GM18873 (cell line): Measurements from ENCODE around the gene OCEL1.
A peak's percentile ranks its signal among the peaks of the same experiment; 100 is the strongest.
"Not testable (repeated sequence)": the region's sequence is repeated elsewhere in the genome, so short reads cannot be mapped to it uniquely, and the experiment has no call there.

Source experiments
- ATAC-seq: cut with Tn5 transposase; IDR thresholded peaks from one replicate; pipeline ENCODE4 v1.9.1; 2021; ENCODE audit warnings: mild to moderate bottlenecking, moderate library complexity, moderate number of reproducible peaks; ENCODE audit not compliant: unreplicated experiment, low FRiP score

The OCEL1 gene

DNA sequence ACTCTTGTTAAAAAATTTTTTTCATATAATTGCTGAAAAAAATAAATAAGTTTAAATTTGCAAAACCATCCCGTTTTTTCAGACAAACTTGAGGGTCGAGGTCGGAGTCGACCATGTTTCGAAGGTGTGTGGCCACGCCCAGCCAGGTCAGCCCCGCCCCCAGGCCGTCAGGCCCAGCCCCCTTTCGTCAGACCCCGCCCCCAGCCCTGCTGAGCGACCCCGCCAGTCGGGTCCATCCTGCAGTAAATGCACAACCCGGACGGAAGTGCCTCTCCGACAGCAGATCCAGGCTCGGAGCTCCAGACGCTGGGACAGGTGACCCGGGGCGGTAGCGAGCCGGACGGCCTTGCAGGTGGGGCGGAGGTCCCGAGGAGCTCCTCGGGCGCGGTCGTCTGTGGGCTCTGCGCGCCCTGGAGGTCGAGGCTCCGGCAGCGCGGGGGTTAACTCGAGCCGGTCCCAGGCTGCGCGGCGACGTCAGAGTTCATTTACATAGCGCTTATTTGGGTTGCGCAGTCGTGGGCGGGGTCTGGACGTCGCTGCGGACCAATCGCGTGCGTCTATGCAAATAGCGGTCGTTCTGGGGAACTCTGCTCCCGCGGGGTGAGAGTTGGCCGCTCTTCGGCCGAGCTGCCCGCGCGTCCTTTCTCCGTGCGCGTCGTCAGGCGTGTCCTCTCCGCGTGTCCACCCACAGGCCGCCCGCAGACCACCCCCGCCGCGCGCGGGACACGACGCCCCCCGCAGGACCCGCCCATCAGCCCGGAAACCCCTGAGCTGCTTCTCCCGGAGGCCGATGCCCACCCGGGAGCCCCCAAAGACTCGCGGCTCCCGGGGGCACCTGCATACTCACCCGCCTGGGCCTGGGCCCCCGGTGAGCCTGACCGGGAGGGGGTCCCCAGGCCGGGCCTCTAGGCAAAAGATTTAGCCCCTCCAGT is at the start of gene OCEL1:
Gene OCEL1 (plus strand): TSS at position 225 of the 932 bp plus-strand sequence. CDS start 22 bp downstream, at position 247.
- ATAC-seq = peak; percentile 91

DNA sequence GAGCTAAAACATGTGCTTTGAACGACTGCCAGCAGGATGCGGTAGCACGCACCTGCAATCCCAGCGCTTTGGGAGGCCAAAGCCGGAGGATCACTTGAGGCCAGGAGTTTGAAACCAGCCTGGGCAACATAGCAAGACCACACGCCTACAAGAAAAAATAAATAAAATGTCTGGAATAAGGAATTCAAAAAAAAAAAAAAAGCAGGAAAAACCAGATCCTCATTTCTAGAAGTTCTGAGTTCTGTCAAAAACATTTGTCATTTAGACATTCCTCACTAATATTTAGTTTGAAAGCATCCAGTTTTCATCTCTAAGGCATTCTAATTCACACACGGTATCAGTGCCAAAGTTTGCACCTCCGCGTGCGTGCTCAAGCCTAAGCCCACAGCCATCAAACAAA is 47.7 kb upstream of the OCEL1 start:
- no peak for ATAC-seq

DNA sequence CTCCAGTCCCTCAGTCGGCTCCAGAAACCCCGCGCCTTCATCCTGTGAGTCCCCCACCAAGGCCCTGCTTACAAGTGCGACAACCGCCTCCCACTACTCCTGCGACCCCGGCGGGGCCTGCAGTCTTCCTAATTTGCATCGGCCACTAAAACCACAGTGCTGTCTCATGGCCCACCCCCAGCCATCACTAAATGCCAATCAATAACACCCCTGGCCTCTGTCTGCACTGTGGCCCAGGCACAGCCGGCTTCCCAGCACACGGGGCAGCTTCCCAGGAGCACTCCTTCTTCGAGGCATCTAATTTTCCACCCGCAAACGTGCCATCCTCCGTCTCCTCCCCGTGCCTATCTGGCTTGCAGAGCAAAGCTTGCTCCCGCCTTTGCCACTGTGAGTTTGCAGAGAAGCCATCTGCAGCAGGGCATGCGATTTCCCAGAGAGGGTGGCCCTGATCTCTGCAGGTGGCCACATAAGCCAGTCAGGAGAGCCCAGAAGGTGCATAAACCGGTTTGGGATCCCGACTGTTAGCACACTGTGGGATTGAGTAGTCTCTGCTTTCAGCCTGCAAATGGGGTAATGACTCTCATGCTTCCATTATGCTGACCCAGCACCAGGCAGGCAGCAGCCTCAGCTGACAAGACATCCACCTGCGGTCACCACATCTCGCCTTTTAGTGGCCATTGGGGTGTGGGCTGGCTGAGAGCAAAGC is 44.9 kb upstream of the OCEL1 start:
- no peak for ATAC-seq

DNA sequence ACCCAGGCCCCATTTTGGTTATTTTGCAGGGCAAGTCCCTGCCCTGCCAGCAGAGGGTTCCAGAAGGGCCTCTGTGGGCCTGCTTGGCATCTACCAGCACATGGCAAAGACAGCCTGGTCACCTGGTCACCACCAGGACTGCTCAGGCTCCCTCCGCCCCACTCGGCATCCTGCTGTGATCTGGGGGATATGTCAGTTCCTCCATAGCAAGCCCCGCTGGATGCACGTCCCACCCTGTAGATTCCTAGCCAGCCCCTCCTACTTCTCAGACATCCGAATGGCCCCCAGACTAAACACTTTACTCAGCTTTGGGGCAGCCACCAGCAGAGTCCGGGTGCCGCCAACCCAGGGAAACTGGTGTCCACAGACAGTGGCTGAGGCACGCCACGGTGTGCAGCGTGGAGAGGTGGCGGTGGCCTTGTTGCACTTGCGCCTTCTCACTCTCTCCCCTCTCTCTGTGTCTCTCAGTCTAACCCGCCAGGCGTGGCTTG is 42.7 kb upstream of the OCEL1 start:
- ATAC-seq = no peak

DNA sequence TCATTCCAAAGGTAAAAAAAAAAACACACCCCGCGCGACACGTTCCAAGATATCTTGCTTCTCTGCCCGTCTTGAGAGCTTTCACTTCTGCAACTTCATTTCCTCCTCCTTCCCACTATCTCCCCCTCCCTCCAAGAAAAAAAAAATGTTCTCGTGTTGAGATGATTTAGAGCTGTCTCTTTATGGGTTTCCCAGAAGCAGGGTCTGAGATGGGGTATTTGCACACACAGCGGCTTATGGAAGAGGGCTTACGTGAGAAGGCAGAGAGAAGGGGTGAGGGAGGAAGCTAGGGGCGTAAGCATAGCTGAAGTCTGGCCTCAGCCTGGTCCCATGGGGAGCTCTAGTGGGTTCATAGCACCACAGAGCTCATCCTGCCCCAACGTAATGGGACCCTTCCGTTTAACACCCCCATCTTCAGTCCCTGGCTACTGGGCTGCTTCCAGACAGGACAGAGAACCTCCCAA is 42.1 kb upstream of the OCEL1 start:
- ATAC-seq = no peak

DNA sequence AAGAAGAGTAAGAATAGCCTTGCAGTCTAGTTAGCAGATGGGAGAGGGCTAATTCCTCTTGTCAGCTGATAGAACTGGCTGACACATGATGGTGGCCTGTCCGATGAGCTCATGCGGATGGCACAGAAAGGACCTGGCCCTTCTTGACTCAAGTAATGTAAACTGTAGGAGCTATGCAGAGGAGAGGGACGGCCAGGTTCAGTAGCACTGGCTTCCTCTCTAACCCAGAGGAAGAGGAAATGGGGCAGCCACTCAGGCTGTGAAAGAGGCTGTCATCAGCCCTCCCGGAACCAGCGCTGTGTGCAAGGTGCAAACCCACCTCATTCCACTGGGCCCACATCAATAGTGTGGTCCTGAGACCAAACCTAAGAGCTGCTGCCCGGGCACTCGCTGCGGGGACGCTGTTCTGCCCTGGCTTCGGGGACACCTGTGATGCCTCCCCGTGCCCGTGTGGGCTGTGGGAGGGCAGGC is 41.6 kb upstream of the OCEL1 start:
- ATAC-seq = no peak

- no peak for ATAC-seq
These were observed 40.4 kb upstream of the OCEL1 start for GRCh38 chr19:17185590-17185989.

DNA sequence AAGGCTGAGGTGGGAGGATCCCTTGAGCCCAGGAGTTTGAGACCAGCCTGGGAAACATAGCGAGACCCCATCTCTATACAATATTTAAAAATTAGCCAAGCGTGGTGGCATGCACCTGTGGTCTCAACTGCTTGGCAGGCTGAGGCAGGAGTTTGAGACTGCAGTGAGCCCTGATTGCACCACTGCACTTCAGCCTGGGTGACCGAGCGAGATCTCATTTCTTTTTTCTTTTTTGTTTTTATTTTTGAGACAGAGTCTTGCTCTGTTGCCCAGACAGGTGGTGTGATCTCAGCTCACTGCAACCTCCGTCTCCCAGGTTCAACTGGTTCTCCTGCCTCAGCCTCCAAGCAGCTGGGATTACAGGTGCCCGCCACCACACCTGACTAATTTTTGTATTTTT is 34.3 kb upstream of the OCEL1 start:
- not testable (repeated sequence) for ATAC-seq

DNA sequence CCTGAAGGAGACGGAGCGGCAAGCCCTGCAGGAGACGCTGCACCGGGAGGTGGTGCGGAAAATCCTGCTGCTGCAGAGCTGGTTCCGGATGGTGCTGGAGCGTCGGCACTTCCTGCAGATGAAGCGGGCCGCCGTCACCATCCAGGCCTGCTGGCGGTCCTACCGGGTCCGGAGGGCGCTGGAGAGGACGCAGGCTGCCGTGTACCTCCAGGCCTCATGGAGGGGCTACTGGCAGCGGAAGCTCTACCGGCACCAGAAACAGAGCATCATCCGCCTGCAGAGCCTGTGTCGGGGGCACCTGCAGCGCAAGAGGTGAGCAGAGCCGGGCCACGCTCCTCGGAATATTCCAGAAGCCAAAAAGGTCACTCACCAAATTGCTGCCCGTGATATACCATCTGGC is 33.3 kb upstream of the OCEL1 start:
- ATAC-seq = no peak

DNA sequence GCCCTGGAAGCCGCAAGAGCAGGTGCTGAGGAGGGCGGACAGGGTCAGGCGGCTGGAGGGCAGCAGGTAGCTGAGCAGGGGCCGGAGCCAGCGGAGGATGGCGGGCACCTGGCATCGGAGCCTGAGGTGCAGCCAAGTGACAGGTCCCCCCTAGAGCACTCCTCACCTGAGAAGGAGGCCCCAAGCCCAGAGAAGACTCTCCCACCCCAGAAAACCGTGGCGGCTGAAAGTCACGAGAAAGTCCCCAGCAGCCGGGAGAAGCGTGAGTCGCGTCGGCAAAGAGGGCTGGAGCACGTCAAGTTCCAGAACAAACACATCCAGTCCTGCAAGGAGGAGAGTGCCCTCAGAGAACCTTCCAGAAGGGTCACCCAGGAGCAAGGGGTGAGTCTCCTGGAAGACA is 31.4 kb upstream of the OCEL1 start:
- ATAC-seq = no peak

DNA sequence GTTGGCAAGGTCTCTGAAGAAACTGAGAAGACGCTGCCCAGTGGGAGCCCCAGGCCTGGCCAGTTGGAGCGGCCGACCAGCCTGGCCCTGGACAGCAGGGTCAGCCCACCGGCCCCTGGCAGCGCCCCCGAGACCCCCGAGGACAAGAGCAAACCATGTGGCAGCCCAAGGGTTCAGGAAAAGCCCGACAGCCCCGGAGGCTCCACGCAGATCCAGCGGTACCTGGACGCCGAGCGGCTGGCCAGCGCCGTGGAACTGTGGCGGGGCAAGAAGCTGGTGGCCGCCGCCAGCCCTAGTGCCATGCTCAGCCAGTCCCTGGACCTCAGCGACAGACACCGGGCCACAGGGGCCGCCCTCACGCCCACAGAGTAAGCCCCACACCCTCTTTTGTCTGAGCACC is 30.9 kb upstream of the OCEL1 start:
- no peak for ATAC-seq

DNA sequence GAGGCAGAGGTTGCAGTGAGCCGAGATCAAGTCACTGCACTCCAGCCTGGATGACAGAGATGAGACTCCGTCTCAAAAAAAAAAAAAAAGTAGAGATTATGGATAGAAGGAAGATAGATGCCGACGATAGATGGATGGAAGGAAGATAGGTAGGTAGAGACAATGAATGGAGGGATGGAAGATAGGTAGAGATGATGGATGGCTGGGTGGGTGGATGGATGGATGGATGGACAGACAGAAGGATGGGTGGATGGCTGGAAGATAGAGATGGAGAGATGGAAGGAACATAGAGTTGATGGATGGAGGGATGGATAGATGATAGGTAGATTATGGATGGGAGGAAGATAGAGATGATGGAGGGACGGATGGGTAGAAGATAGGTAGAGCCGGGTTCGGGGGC is 29.4 kb upstream of the OCEL1 start:
- no peak for ATAC-seq

GRCh38 chr19:17197666-17198065 is 28.4 kb upstream of the OCEL1 start:
- no peak for ATAC-seq

DNA sequence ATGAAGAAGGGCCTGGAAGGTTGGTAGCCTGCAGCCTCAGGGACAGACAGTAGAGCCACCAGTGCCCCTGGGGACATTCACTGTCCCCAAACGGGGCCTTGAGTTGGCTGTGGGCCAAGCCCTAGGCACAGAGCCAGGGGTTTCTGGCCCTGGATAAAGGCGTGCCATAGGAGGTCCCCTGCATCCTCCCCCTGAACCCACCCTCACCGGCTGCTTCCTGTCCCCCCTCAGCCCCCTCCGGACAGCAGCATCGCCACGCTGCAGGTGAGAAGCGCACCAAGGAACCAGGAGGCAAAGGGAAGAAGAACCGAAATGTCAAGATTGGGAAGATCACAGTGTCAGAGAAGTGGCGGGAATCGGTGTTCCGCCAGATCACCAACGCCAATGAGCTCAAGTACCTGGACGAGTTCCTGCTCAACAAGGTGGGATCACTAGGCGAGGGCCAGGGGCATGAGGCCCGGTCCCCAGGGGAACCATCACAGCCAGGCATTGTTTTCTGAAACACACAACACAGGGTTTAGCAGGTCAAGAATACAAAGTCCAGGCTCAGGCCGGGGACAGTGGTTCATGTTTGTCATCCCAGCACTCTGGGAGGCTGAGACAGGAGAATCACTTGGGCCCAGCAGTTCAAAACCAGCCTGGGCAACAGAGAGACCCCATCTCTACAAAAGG is 25.5 kb upstream of the OCEL1 start:
- no peak for ATAC-seq

DNA sequence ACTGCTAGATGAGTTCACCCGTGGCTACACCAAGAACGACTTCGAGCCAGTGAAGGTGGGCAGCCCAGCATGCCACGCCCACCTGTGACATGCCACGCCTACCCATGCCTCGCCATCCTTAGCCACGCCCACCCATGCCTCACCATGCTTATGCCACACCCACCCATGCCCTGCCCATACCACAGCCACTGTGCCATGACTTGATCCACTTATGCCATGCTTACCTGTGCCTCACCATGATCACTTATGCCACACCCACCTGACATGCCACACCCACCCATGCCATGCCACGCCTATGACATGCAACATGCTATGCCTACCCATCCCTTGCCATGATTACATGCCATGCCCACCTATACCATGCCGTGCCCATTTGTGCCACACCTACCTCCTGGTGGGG is 23.8 kb upstream of the OCEL1 start:
- ATAC-seq = no peak

- ATAC-seq = no peak
These were observed 23.3 kb upstream of the OCEL1 start for GRCh38 chr19:17202713-17203112.

- no peak for ATAC-seq
These were observed 20.5 kb upstream of the OCEL1 start for GRCh38 chr19:17205237-17206140.

DNA sequence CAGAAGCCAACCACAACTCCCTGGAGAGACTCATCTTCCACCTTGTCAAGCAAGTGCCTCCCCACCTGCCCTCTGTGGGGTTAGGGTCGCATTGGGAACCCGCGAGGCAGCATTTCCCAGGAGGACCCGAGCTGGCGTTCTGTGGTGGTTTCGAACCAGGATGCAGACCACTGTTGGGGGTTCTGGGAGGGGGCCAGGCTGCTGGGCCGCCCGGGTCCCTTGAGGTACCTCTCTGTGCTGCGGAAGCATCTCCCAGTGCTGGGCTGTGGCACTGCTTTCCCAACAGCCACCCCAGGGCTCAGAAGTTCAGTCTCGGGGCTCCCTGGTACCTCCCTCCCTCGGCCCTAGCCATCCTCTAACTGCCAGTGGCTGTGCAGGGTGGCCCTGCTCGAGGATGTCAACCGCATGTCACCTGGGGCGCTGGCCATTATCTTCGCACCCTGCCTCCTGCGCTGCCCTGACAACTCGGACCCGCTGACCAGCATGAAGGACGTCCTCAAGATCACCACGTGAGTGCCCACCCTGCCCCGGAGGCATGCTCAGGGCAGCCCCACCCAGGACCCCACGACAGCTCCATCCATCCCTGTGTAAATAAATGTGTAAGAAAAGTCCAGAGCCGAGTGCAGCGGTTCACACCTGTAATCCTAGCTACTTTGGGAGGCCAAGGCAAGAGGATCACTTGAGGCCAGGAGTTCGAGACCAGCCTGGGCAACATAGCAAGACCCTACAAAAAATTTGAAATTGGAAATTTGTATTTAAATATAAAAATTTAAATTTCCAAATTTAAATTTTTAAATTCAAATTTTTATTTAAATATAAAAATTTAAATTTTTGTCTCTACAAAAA is 19.1 kb upstream of the OCEL1 start:
- ATAC-seq = no peak
